ENCODE measurements around the gene MCOLN2.

The MCOLN2 gene

GRCh38 chr1:84892705-84893618 is 104.0 kb downstream of the MCOLN2 start, which contains the start of gene LPAR3:
Gene LPAR3, minus strand, starts transcription at chr1:84893206. Its CDS starts 27,086 bp downstream, at chr1:84866120.
- no peak for DNase-seq

- DNase-seq: no peak
These were observed 106.3 kb downstream of the MCOLN2 start for GRCh38 chr1:84890566-84890965.

- DNase-seq: no peak
These were observed 107.5 kb downstream of the MCOLN2 start for GRCh38 chr1:84889437-84889836.

GRCh38 chr1:84888753-84889152 is 108.2 kb downstream of the MCOLN2 start:
- DNase-seq: no peak

- no peak for DNase-seq
These were observed 109.5 kb downstream of the MCOLN2 start for GRCh38 chr1:84887261-84887934.

GRCh38 chr1:84885469-84885868 is 111.4 kb downstream of the MCOLN2 start:
- no peak for DNase-seq

GRCh38 chr1:84884671-84885389 is 112.1 kb downstream of the MCOLN2 start:
- no peak for DNase-seq

- no peak for DNase-seq
These were observed 113.6 kb downstream of the MCOLN2 start for GRCh38 chr1:84883286-84883685.

- no peak for DNase-seq
These were observed 119.3 kb downstream of the MCOLN2 start for GRCh38 chr1:84877592-84877991.

GRCh38 chr1:84876353-84876752 is 120.6 kb downstream of the MCOLN2 start:
- DNase-seq: no peak
